T-helper 1 cell treated with Interleukin-12 subunit alpha and Interleukin-12 subunit beta and Interleukin-4 antibody, amounts not matched to agents 30 ng/mL and 1 ng/mL, for 36 hours (primary cell): ENCODE data around the gene GABPA. TPM values are rescaled to one million over a fixed set of nuclear protein-coding genes. Genes with fewer than 3 reads are reported as not detected.

Source experiments
- intact Hi-C: fragments of 100-400 bp; cut with micrococcal nuclease; formaldehyde crosslinking; loops from one replicate; pipeline ENCODE4 v1.15.1; 2024
- total RNA-seq: library from RNA; stranded (reverse); gene quantifications from 2 replicates; pipeline ENCODE4 v1.2.3, GENCODE V29; 2022

GABPA gene
- total RNA-seq, 1 donor from 2014 or later, result 33.5 TPM

DNA sequence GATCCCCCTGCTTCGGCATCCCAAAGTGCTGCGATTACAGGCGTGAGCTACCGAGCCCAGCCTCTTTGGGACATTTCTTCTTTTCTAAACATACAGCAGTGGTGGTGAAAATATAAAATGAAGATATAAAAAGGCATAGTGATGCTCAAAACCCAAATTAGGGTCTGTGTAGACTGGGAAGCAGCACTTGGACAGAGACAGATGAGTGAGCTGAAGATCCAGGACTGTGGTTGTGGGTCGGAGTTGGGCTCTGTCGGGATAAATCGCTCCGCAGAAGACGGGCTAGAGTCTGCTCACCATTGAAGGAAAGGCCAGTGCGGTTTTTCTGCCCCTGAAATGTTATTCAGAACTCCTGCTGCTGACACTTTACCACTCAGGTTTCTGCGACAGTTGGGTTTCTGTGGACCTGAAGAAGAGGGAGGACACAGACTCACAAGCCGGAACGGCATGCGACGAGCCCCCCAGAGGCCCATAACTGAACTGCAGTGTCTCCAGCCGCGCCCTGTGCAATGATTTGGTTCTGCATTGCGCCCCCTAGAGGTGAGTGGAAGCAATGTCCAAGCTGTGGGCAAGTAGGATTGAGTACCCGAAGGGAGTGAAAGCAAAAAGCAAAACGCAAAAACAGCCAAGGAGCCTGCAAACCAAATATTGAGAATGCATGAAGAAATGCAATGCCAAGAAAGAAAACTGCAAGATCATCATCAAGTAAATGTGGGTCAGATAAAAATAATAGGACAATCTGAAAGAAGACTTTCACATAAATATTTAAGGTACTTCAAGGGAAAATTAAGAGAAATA lies 66.6 kb downstream of the GABPA start:
- intact Hi-C loops, result loop anchor here (1.0 to 5.0 kb wide), 6 partner anchors 11 to 380 kb away; partner anchors contain the start of genes ATP5PF and GABPA

DNA sequence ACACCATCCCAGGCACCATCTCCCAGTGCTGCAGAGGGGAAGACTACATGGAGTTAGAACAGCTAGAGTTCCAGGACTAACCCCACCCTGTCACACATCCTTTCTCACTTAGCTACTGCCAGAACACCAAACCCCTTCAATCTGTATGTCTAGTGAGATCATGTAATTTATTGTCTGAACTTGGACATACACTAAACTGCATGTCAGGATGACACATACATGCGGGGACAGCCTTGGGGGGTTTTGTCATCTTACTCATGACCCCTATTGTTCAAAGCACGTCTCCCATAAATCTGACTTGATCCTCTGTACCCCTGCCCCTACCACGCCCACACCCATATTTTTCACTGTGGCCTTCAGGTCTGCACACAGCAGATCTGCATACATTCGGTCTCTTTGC lies 71.3 kb downstream of the GABPA start:
- intact Hi-C loops, result no loop called here

DNA sequence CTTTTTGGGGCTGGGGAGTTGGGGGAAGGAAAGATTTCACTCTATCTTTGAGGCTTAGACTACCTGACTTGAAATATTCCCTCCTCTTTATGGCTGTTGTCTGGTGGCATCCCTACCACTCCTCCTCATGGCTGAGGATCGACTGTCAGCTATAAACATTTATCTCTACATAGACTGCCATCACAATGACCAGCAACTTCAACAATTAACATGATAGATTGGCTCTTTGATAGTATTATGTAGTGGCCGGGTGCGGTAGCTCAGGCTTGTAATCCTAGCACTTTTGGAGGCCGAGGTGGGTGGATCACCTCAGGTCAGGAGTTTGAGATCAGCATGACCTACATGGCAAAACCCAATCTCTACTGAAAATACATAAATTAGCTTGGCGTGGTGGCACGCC lies 72.4 kb downstream of the GABPA start:
- intact Hi-C loops, result no loop called here

DNA sequence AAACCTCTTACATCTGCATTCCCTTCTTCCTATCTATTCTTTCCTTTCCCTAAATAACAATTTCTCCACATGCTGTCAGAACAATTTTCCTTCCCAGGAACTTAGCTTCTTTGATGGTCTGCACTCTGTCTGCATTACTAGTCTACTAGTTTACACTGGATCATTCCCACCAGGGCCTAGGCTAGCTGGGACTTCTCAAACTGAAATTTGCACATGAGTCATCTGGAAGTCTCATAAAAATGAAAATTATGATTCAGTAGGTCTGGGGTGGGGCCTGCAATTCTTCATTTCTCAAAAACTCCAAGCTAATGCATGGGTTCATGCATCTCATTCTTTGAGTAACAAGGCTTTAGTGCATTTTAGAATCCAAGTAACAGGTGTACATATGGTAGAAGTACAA lies 74.2 kb downstream of the GABPA start:
- intact Hi-C loops, result no loop called here

DNA sequence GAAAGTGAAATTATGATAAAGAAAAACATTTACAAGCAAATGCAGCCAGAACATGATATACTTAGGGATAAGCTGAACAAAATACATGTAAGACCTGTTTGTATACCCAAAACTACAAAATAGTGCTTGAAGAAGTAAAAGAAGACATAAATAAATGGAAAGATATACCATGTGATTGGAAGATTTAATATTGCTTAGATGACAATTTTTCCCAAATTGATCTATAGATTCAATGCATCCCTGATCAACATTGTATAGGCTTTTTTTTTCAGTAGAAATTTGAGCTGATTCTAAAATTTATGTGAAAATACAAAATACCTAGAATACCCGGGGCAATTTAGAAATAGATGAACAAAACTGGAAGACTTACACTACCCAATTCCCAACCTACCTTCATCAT lies 76.4 kb downstream of the GABPA start:
- intact Hi-C loops, result no loop called here

DNA sequence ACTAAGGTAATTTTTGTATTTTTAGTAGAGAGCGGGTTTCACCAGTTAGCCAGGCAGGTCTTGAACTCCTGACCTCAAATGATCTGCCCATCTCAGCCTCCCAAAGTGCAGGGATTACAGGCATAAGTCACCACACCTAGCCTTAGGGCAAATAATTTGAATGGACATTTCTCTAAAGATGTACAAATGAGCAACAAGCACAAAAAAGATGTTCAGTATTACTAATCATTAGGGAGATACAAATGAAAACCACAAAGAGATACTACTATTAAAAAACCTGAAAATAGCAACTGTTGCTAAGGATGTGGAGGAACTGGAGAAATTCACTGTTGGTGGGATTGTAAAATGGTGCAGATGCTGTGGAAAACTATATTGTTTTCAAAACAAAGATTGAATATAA lies 79.1 kb downstream of the GABPA start:
- intact Hi-C loops, result no loop called here

DNA sequence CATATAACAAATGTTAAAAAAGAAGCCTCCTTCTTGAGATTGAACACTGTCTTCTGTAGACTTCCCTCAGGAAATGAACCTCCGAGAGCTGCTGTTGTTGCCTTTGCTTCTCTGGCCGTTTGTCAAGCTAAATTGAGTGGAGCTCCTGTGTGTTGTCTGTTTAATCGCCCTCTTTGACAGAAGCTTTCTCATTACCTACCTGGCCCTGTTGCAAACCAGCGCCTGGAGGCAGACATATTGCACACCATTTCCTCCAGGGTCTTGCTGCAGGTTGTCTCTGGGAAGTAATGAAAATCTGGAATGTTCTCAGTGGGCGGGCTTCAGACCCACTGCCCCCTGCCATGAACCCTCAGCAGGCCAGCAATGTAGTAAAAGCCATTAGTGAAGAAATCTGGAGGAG lies 83.3 kb downstream of the GABPA start:
- intact Hi-C loops, result no loop called here

DNA sequence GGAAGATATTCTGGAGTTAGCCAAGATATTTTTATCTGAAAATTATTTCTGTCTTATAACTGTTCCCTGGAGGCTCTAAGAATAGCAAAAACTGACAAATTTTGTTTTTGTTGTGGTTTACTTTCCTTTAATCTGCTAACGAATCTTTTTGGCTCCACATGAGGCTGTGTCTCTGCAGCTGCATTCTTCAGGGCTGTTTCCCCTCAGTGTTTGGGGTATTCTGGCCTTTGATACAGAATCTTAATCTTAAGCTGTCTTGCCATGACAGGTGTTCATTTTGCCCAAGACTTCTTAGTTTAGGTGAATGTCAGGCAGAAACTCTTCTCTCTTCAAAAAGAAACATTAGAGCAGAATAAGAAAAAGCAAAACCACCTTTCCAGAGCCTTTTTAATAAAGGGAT lies 83.8 kb downstream of the GABPA start:
- intact Hi-C loops, result no loop called here

Other genes starting within 250 kb of the GABPA start
- 26.9 and 31.6 TPM in 2 replicates for gene MRPL39, start 127.5 kb upstream of the GABPA start, total RNA-seq
- 0.49 and 1.3 TPM in 2 replicates for gene JAM2, start 95.7 kb upstream of the GABPA start, total RNA-seq
- gene ATP5PF, start 68 bp upstream of the GABPA start, total RNA-seq, result 111 and 115 TPM in 2 replicates